GF-D8 (cell line): Measurements from ENCODE around the gene IRF9.

Experiments
- DNase-seq: peaks from one replicate; lab custom pipeline; 2025; lab: John Stamatoyannopoulos, UW

IRF9 gene

GRCh38 chr14:24177891-24178290 lies 16.8 kb downstream of the IRF9 start:
- no peak for DNase-seq

- no peak for DNase-seq
These were observed 17.5 kb downstream of the IRF9 start for GRCh38 chr14:24178399-24179178.

GRCh38 chr14:24179294-24179960 lies 18.4 kb downstream of the IRF9 start:
- no peak for DNase-seq

- no peak for DNase-seq
These were observed 19.1 kb downstream of the IRF9 start for GRCh38 chr14:24179961-24180796.

GRCh38 chr14:24181371-24182077 lies 20.5 kb downstream of the IRF9 start:
- no peak for DNase-seq

GRCh38 chr14:24182110-24182882 lies 21.2 kb downstream of the IRF9 start:
- no peak for DNase-seq

- no peak for DNase-seq
These were observed 22.0 kb downstream of the IRF9 start for GRCh38 chr14:24183014-24183481.

GRCh38 chr14:24184104-24184970 lies 23.3 kb downstream of the IRF9 start:
- DNase-seq: no peak

GRCh38 chr14:24185026-24185425 lies 24.0 kb downstream of the IRF9 start:
- DNase-seq: no peak

GRCh38 chr14:24185741-24186140 lies 24.7 kb downstream of the IRF9 start:
- no peak for DNase-seq

GRCh38 chr14:24186831-24187538 lies 25.9 kb downstream of the IRF9 start:
- DNase-seq: no peak

GRCh38 chr14:24187539-24187915 lies 26.5 kb downstream of the IRF9 start:
- no peak for DNase-seq

GRCh38 chr14:24188251-24189058 lies 27.4 kb downstream of the IRF9 start, which contains the start of gene IPO4:
Gene IPO4, minus strand, starts transcription at chr14:24188816. Its CDS starts 29 bp downstream, at chr14:24188787.
- DNase-seq: peak; percentile 92

- DNase-seq: no peak
These were observed 28.0 kb downstream of the IRF9 start for GRCh38 chr14:24189059-24189375.

GRCh38 chr14:24189460-24189859 lies 28.4 kb downstream of the IRF9 start:
- no peak for DNase-seq

- no peak for DNase-seq
These were observed 29.4 kb downstream of the IRF9 start for GRCh38 chr14:24190416-24190815.

GRCh38 chr14:24192933-24193332 lies 31.9 kb downstream of the IRF9 start:
- DNase-seq: no peak

GRCh38 chr14:24194186-24194872 lies 33.3 kb downstream of the IRF9 start:
- no peak for DNase-seq
